Measurements from ENCODE around the gene THUMPD1.

The THUMPD1 gene, protein sequence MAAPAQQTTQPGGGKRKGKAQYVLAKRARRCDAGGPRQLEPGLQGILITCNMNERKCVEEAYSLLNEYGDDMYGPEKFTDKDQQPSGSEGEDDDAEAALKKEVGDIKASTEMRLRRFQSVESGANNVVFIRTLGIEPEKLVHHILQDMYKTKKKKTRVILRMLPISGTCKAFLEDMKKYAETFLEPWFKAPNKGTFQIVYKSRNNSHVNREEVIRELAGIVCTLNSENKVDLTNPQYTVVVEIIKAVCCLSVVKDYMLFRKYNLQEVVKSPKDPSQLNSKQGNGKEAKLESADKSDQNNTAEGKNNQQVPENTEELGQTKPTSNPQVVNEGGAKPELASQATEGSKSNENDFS

GRCh38 chr16:20741554-20742285 is at the start of gene THUMPD1:
Gene THUMPD1, minus strand, starts transcription at chr16:20741818. Its CDS starts 79 bp downstream, at chr16:20741739.
- H3K4me3 ChIP-seq (ENCODE audit: low read depth, low read length), result peak within 1 kb of the TSS; percentile 93
- peak; percentile 18 for TF ChIP-seq CTCF (IDR thresholded peaks at IDR 0.05; ENCODE audit: low read depth, low read length, missing control alignments)
- peak; percentile 87 for DNase-seq (ENCODE audit: low read depth)

DNA sequence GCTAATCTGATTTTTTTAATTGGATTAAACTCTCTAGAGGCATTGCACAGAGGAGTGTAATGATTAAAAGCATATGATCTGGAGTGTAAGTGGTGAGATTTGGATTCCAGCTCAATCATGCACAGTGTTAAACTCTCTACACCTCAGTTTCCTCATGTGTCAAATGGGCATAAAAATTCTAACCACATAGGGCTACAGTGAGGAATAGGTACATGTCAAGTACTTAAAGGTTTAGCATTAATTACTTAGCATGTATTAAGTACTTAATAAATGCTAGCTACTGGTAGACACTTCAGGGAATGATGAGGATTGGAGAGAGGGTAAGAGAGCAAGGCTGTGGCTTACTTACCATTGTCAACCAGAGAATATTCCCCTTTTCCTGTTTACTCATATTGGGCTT is 47.5 kb upstream of the THUMPD1 start:
- no peak overlapping the region for H3K4me3 ChIP-seq (ENCODE audit: low read depth, low read length)
- TF ChIP-seq CTCF (IDR thresholded peaks at IDR 0.05; ENCODE audit: low read depth, low read length, missing control alignments), result no peak
- no peak for DNase-seq (ENCODE audit: low read depth)

DNA sequence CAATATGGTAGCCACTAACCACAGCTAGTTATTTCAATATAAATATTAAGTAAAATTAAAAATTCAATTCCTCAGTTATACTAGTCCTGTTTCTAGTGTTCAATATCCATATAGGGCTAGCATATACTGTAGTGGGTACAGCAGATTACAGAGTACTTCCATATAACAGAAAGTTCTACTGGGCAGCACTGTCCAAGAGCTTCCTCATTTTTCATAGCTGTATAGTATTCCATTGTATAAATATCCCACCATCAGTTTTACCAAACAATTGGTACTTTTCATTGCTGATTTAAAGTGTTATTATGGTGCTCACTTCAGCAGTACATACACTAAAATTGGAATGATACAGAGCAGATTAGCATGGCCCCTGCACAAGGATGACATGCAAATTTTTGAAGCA is 42.6 kb upstream of the THUMPD1 start:
- TF ChIP-seq CTCF (IDR thresholded peaks at IDR 0.05; ENCODE audit: low read depth, low read length, missing control alignments), result no peak
- DNase-seq (ENCODE audit: low read depth), result no peak
- H3K4me3 ChIP-seq (ENCODE audit: low read depth, low read length), result no peak overlapping the region

GRCh38 chr16:20782470-20782869 is 40.9 kb upstream of the THUMPD1 start:
- no peak for TF ChIP-seq CTCF (IDR thresholded peaks at IDR 0.05; ENCODE audit: low read depth, low read length, missing control alignments)
- no peak overlapping the region for H3K4me3 ChIP-seq (ENCODE audit: low read depth, low read length)
- DNase-seq (ENCODE audit: low read depth), result no peak

DNA sequence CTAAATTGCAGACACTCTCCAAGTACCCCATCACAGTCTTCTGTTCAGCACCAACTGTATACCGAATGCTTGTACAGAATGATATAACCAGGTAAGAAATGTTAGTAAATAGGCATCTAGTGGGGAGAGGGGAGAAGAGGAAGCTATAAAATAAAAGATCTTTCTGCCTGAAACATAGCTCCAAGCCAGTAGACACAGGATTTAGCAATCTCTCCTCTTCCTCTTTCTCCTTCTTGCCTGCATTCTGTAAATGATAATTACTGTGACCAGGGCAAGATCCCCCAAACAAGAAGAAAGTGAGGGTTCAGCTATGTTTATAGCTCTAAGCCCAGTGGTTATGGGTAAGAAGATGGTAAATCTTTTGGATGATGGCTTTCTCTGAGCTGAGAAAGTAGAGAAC is 40.1 kb upstream of the THUMPD1 start:
- TF ChIP-seq CTCF (IDR thresholded peaks at IDR 0.05; ENCODE audit: low read depth, low read length, missing control alignments), result no peak
- no peak overlapping the region for H3K4me3 ChIP-seq (ENCODE audit: low read depth, low read length)
- DNase-seq (ENCODE audit: low read depth), result no peak

GRCh38 chr16:20774703-20775362 is 33.2 kb upstream of the THUMPD1 start:
- TF ChIP-seq CTCF (IDR thresholded peaks at IDR 0.05; ENCODE audit: low read depth, low read length, missing control alignments), result peak; percentile 99
- no peak overlapping the region for H3K4me3 ChIP-seq (ENCODE audit: low read depth, low read length)
- peak; percentile 18 for DNase-seq (ENCODE audit: low read depth)
